K562 (cell line): ENCODE measurements around the gene BTBD17. TPM values are rescaled to one million over a fixed set of nuclear protein-coding genes. Genes with fewer than 3 reads are reported as not detected.
A peak's percentile ranks its signal among the peaks of the same experiment; 100 is the strongest.

Experiments used
- BRCA1 ChIP-seq, 2 experiments: fragments of 450-650 bp in 1 of 2; sonication (generic) in 1 of 2; formaldehyde crosslinking in 1 of 2; IDR thresholded peaks; 2 replicates each; pipeline versions ENCODE4 v1.5.0 to v1.6.1; 2017 to 2020; ENCODE audit warnings: mild to moderate bottlenecking in 1 of 2, missing genetic modification reagents in 1 of 2
- CBFA2T2 ChIP-seq: fragments of 450-650 bp; conservative IDR thresholded peaks from 2 replicates; pipeline ENCODE4 v1.6.1; 2017; ENCODE audit warnings: mild to moderate bottlenecking
- CBX1 ChIP-seq: sonication (generic); IDR thresholded peaks from 2 replicates; pipeline ENCODE4 v1.6.1; 2016; ENCODE audit warnings: antibody characterized with exemption, low read depth, mild to moderate bottlenecking
- DPF2 ChIP-seq: fragments of 450-650 bp; IDR thresholded peaks from 2 replicates; pipeline ENCODE4 v1.6.1; 2016
- EHMT2 ChIP-seq: fragments of 450-650 bp; IDR thresholded peaks from 2 replicates; pipeline ENCODE4 v1.6.1; 2018; ENCODE audit warnings: antibody characterized with exemption
- ELK1 ChIP-seq: sonication (generic); formaldehyde crosslinking; IDR thresholded peaks from 2 replicates; pipeline ENCODE4 v1.8.1; 2022; ENCODE audit warnings: missing genetic modification reagents
- KDM4B ChIP-seq, 2 experiments: fragments of 450-650 bp in 1 of 2; sonication (generic) in 1 of 2; IDR thresholded peaks; 2 replicates each; pipeline ENCODE4 v1.6.1; 2016 to 2017; ENCODE audit warnings: borderline replicate concordance in 2 of 2, antibody characterized with exemption in 1 of 2, low read depth in 1 of 2, mild to moderate bottlenecking in 1 of 2
- PHF20 ChIP-seq: fragments of 450-650 bp; IDR thresholded peaks from 2 replicates; pipeline ENCODE4 v1.6.1; 2018; ENCODE audit not compliant: partially characterized antibody
- XRCC4 ChIP-seq: IDR thresholded peaks from one replicate; pipeline ENCODE4 v1.6.1; 2011; ENCODE audit not compliant: insufficient read depth, insufficient read length; ENCODE audit errors: extremely low read depth
- ZBTB12 ChIP-seq: fragments of 250-450 bp; sonication (Bioruptor Pico); IDR thresholded peaks from 2 replicates; pipeline ENCODE4 v1.4.0; 2020
- ZFP91 ChIP-seq: sonication (generic); formaldehyde crosslinking; IDR thresholded peaks from 2 replicates; pipeline ENCODE4 v1.8.0; 2022; ENCODE audit warnings: mild to moderate bottlenecking, missing genetic modification reagents
- ZNF175 ChIP-seq: fragments of 200-800 bp; sonication (Bioruptor generic); IDR thresholded peaks from 2 replicates; pipeline ENCODE4 v1.6.1; 2016; ENCODE audit warnings: low read depth, mild to moderate bottlenecking, missing genetic modification characterization, missing compliant biosample characterization
- ZNF232 ChIP-seq: sonication (generic); formaldehyde crosslinking; IDR thresholded peaks from 2 replicates; pipeline ENCODE4 v1.8.0; 2022; ENCODE audit warnings: mild to moderate bottlenecking, missing genetic modification reagents
- ZNF263 ChIP-seq: sonication (generic); formaldehyde crosslinking; IDR thresholded peaks from 2 replicates; pipeline ENCODE4 v1.8.0; 2022; ENCODE audit warnings: mild to moderate bottlenecking, missing genetic modification reagents, borderline replicate concordance
- polyA plus RNA-seq, 8 experiments: library from polyadenylated mRNA; depleted of rRNA in 4 of 8; stranded (reverse) in 5 of 8; unstranded in 3 of 8; fragments of >200 nt; fragmentation: Nextera tagmentation in 2 of 8; fragmentation: Illumina TruSeq in 1 of 8; extraction: Ambion mirVana in 2 of 8; extraction: Trizol in 1 of 8; gene quantifications; 2 replicates each; pipeline versions ENCODE4 v1.2.1 to v1.2.3, GENCODE V29; 2011 to 2014; ENCODE audit warnings: inconsistent platforms in 1 of 8, missing spikeins in 1 of 8
- total RNA-seq, 7 experiments: library from RNA; depleted of rRNA in 6 of 7; stranded (reverse); fragments of >200 nt in 6 of 7; fragmentation: Illumina TruSeq in 2 of 7; extraction: Trizol in 2 of 7; gene quantifications; 2 replicates each; pipeline versions ENCODE4 v1.2.1 to v1.2.3, GENCODE V29; 2011 to 2021; ENCODE audit warnings: low replicate concordance in 1 of 7
- TF ChIP-seq, protein P1 (sequence below): sonication (generic); formaldehyde crosslinking; IDR thresholded peaks from 2 replicates; pipeline ENCODE4 v1.8.1; 2023; ENCODE audit warnings: missing genetic modification reagents, mild to moderate bottlenecking, borderline replicate concordance
- TF ChIP-seq, protein P2 (sequence below): fragments of 250-450 bp; sonication (Bioruptor Pico); IDR thresholded peaks from 2 replicates; pipeline ENCODE4 v1.5.0; 2021
- TF ChIP-seq, protein P3 (sequence below): IDR thresholded peaks from 3 replicates; pipeline ENCODE4 v1.6.1; 2011; ENCODE audit warnings: borderline replicate concordance, mild to moderate bottlenecking; ENCODE audit not compliant: insufficient read length, insufficient read depth

The BTBD17 gene
- total and polyA plus RNA-seq, 9 of the 15 experiments (the other 6 are each of a cell fraction or from before 2014, with no cell fraction given), result not detected

GRCh38 chr17:74332763-74333283 is 28.8 kb downstream of the BTBD17 start (continued):
- TF ChIP-seq, protein P1, sequence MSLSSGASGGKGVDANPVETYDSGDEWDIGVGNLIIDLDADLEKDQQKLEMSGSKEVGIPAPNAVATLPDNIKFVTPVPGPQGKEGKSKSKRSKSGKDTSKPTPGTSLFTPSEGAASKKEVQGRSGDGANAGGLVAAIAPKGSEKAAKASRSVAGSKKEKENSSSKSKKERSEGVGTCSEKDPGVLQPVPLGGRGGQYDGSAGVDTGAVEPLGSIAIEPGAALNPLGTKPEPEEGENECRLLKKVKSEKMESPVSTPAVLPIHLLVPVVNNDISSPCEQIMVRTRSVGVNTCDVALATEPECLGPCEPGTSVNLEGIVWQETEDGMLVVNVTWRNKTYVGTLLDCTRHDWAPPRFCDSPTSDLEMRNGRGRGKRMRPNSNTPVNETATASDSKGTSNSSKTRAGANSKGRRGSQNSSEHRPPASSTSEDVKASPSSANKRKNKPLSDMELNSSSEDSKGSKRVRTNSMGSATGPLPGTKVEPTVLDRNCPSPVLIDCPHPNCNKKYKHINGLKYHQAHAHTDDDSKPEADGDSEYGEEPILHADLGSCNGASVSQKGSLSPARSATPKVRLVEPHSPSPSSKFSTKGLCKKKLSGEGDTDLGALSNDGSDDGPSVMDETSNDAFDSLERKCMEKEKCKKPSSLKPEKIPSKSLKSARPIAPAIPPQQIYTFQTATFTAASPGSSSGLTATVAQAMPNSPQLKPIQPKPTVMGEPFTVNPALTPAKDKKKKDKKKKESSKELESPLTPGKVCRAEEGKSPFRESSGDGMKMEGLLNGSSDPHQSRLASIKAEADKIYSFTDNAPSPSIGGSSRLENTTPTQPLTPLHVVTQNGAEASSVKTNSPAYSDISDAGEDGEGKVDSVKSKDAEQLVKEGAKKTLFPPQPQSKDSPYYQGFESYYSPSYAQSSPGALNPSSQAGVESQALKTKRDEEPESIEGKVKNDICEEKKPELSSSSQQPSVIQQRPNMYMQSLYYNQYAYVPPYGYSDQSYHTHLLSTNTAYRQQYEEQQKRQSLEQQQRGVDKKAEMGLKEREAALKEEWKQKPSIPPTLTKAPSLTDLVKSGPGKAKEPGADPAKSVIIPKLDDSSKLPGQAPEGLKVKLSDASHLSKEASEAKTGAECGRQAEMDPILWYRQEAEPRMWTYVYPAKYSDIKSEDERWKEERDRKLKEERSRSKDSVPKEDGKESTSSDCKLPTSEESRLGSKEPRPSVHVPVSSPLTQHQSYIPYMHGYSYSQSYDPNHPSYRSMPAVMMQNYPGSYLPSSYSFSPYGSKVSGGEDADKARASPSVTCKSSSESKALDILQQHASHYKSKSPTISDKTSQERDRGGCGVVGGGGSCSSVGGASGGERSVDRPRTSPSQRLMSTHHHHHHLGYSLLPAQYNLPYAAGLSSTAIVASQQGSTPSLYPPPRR, result 0 out of 2 replicates have a peak, but pooled peaks have one; percentile 52
- peak; percentile 88 for TF ChIP-seq DPF2
- no peak for TF ChIP-seq ELK1 (CRISPR knock-in tag)
- no peak for TF ChIP-seq ZBTB12
- TF ChIP-seq CBFA2T2, result peak; percentile 97
- no peak for TF ChIP-seq PHF20
- TF ChIP-seq ZFP91 (CRISPR knock-in tag), result no peak
- TF ChIP-seq, protein P2, sequence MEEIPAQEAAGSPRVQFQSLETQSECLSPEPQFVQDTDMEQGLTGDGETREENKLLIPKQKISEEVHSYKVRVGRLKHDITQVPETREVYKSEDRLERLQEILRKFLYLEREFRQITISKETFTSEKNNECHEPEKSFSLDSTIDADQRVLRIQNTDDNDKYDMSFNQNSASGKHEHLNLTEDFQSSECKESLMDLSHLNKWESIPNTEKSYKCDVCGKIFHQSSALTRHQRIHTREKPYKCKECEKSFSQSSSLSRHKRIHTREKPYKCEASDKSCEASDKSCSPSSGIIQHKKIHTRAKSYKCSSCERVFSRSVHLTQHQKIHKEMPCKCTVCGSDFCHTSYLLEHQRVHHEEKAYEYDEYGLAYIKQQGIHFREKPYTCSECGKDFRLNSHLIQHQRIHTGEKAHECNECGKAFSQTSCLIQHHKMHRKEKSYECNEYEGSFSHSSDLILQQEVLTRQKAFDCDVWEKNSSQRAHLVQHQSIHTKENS (CRISPR knock-in tag), result no peak
- peak; percentile 70 for TF ChIP-seq ZNF175 (CRISPR knock-in tag)
- TF ChIP-seq EHMT2, result no peak
- TF ChIP-seq ZNF263 (CRISPR knock-in tag), result no peak
- TF ChIP-seq, protein P3, sequence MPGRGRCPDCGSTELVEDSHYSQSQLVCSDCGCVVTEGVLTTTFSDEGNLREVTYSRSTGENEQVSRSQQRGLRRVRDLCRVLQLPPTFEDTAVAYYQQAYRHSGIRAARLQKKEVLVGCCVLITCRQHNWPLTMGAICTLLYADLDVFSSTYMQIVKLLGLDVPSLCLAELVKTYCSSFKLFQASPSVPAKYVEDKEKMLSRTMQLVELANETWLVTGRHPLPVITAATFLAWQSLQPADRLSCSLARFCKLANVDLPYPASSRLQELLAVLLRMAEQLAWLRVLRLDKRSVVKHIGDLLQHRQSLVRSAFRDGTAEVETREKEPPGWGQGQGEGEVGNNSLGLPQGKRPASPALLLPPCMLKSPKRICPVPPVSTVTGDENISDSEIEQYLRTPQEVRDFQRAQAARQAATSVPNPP, result no peak
- TF ChIP-seq XRCC4, result no peak
- no peak for TF ChIP-seq ZNF232 (CRISPR knock-in tag)
- no peak for TF ChIP-seq BRCA1 (IDR thresholded peaks at IDR 0.05)
- no peak for TF ChIP-seq BRCA1 (CRISPR knock-in tag; IDR thresholded peaks at IDR 0.05)
- TF ChIP-seq CBX1, result no peak
- TF ChIP-seq KDM4B (IDR thresholded peaks at IDR 0.05; ENCODE audit: borderline replicate concordance in 2 of 2, low read depth in 1 of 2), result no peak
